Panc1 (cell line): ENCODE data around the gene WNT2. TPM values are rescaled to one million over a fixed set of nuclear protein-coding genes. Genes with fewer than 3 reads are reported as not detected.

Experiments
- ATAC-seq: fragments of 200-7000 bp; cut with Tn5 transposase; 2 replicates; pipeline ENCODE4 v1.9.1; 2020; ENCODE audit warnings: mild to moderate bottlenecking, moderate library complexity
- BruUV-seq: library from RNA; stranded (reverse); fragments of 400-500 nt; replicated peaks from 2 replicates; lab custom pipeline; 2021; lab: Mats Ljungman, UMichigan
- CTCF ChIA-PET: fragments of 300-600 bp; sonication (Branson Sonifier 250); formaldehyde crosslinking; loops from one replicate; lab custom pipeline; 2022; ENCODE audit warnings: antibody characterized with exemption; lab: Charles Lee
- POLR2A ChIA-PET: fragments of 300-600 bp; sonication (Branson Sonifier 250); formaldehyde crosslinking; loops from one replicate; lab custom pipeline; 2022; ENCODE audit warnings: antibody characterized with exemption; lab: Charles Lee
- DNase-seq: peaks from one replicate; pipeline ENCODE4 v3.0.0-alpha.2; 2010; ENCODE audit warnings: low read depth, low spot score
- H3K27ac ChIP-seq: 2 replicates; pipeline ENCODE4 v1.5.1; 2011; ENCODE audit warnings: mild to moderate bottlenecking, low read length, inconsistent platforms
- H3K27me3 ChIP-seq: fragments of 200-500 bp; sonication (Bioruptor generic); 2 replicates; pipeline ENCODE4 v1.6.0; 2014; ENCODE audit warnings: low read length, inconsistent platforms; ENCODE audit not compliant: control insufficient read depth, insufficient read depth
- H3K36me3 ChIP-seq: fragments of 200-500 bp; sonication (Bioruptor generic); 2 replicates; pipeline ENCODE4 v1.5.1; 2014; ENCODE audit warnings: inconsistent platforms, mild to moderate bottlenecking, low read length, moderate library complexity; ENCODE audit not compliant: control insufficient read depth, insufficient read depth
- H3K4me1 ChIP-seq: 2 replicates; pipeline ENCODE4 v1.5.1; 2011; ENCODE audit warnings: inconsistent platforms, mild to moderate bottlenecking, low read length, moderate library complexity; ENCODE audit not compliant: control insufficient read depth, insufficient read depth
- H3K4me3 ChIP-seq, 2 experiments: 2 replicates each; pipeline ENCODE4 v1.5.1; 2011 to 2012; ENCODE audit warnings: low read depth in 2 of 2, low read length in 2 of 2, mild to moderate bottlenecking in 2 of 2, inconsistent platforms in 1 of 2, moderate library complexity in 1 of 2
- H3K9me3 ChIP-seq: fragments of 200-500 bp; sonication (Bioruptor generic); 2 replicates; pipeline ENCODE4 v1.5.1; 2014; ENCODE audit warnings: low read depth, mild to moderate bottlenecking, inconsistent platforms, low read length, moderate library complexity; ENCODE audit not compliant: control insufficient read depth, insufficient read depth
- CTCF ChIP-seq: fragments of 450-650 bp; IDR thresholded peaks from 2 replicates; pipeline ENCODE4 v1.5.1; 2017; ENCODE audit warnings: mild to moderate bottlenecking
- POLR2AphosphoS5 ChIP-seq: IDR thresholded peaks from 2 replicates; pipeline ENCODE4 v1.6.1; 2012; ENCODE audit warnings: mild to moderate bottlenecking, low read depth, low read length, moderate library complexity
- REST ChIP-seq, 2 experiments: IDR thresholded peaks; 2 replicates each; pipeline ENCODE4 v1.6.1; 2011 to 2012; ENCODE audit warnings: low read depth in 2 of 2, control low read depth in 1 of 2, low read length in 1 of 2, mild to moderate bottlenecking in 1 of 2, moderate library complexity in 1 of 2; ENCODE audit not compliant: insufficient read depth in 1 of 2
- SIN3A ChIP-seq: IDR thresholded peaks from 2 replicates; pipeline ENCODE4 v1.6.1; 2012; ENCODE audit warnings: low read depth, mild to moderate bottlenecking, low read length, moderate library complexity, borderline replicate concordance; ENCODE audit not compliant: insufficient read depth
- TCF7L2 ChIP-seq: IDR thresholded peaks from 2 replicates; pipeline ENCODE4 v1.6.1; 2011; ENCODE audit warnings: mild to moderate bottlenecking, low read depth, low read length, inconsistent platforms
- in situ Hi-C: cut with HindIII; loops from 2 replicates; pipeline ENCODE4 v1.10.0; 2016; ENCODE audit warnings: low sequenced_read_pairs, low pct_unique_long_range_greater_than_20kb
- intact Hi-C: fragments of 100-400 bp; cut with micrococcal nuclease; formaldehyde crosslinking; loops from one replicate; pipeline ENCODE4 v1.10.0; 2022; ENCODE audit not compliant: unreplicated experiment
- total RNA-seq: library from RNA; stranded (reverse); gene quantifications from one replicate; pipeline ENCODE4 v1.2.1, GENCODE V29; 2021; ENCODE audit not compliant: unreplicated experiment

WNT2 gene
- total RNA-seq, 1 experiment from 2014 or later: not detected

GRCh38 chr7:117241088-117241487, 81.8 kb downstream of the WNT2 start:
- Histone ChIP-seq H3K27ac (no peak overlapping the region), H3K4me3 (no peak overlapping the region), H3K27me3 (peaks cover 2% of the 10 kb centered on the region), H3K9me3 (no peaks in the 10 kb centered on the region), H3K36me3 (no peaks in the 10 kb centered on the region), H3K4me1 (no peaks in the 10 kb centered on the region)
- ChIA-PET POLR2A (no interaction called here), CTCF (no interaction called here)
- in situ Hi-C loops: no loop called here
- TF ChIP-seq TCF7L2 (no peak), CTCF (no peak), REST (IDR thresholded peaks at IDR 0.05; ENCODE audit: insufficient read depth in 1 of 2, low read depth in 2 of 2, low read length in 1 of 2) (no peak), SIN3A (no peak), POLR2AphosphoS5 (no peak)
- ATAC-seq (no peak), DNase-seq (no peak)
- BruUV-seq: no TSS peak
- intact Hi-C loops: no loop called here

- no peak for DNase-seq
- Histone ChIP-seq H3K4me1 (no peaks in the 10 kb centered on the region), H3K9me3 (no peaks in the 10 kb centered on the region), H3K27me3 (peaks cover 2% of the 10 kb centered on the region), H3K4me3 (no peak overlapping the region), H3K36me3 (no peaks in the 10 kb centered on the region), H3K27ac (no peak overlapping the region)
- POLR2A ChIA-PET: no interaction called here
- in situ Hi-C loops: no loop called here
- TF ChIP-seq SIN3A (no peak), TCF7L2 (no peak), CTCF (no peak)
- intact Hi-C loops: no loop called here
- no peak for ATAC-seq
- BruUV-seq: no TSS peak
- CTCF ChIA-PET: no interaction called here
Observed at GRCh38 chr7:117238937-117239336, 83.9 kb downstream of the WNT2 start.

- no peaks in the 10 kb centered on the region for H3K4me1 ChIP-seq
- no peaks in the 10 kb centered on the region for H3K9me3 ChIP-seq
- H3K27ac ChIP-seq: no peak overlapping the region
- intact Hi-C loops (no loop called here), in situ Hi-C loops (no loop called here)
- ChIA-PET POLR2A (no interaction called here), CTCF (no interaction called here)
- H3K27me3 ChIP-seq: peaks cover 2% of the 10 kb centered on the region
- DNase-seq: no peak
- no peak for TF ChIP-seq POLR2AphosphoS5
- no peak for TF ChIP-seq SIN3A
- TF ChIP-seq TCF7L2: no peak
- TF ChIP-seq REST (IDR thresholded peaks at IDR 0.05; ENCODE audit: insufficient read depth in 1 of 2, low read depth in 2 of 2, low read length in 1 of 2): no peak
- no peak for TF ChIP-seq CTCF
- ATAC-seq: no peak
- no peaks in the 10 kb centered on the region for H3K36me3 ChIP-seq
- no TSS peak for BruUV-seq
- no peak overlapping the region for H3K4me3 ChIP-seq
Observed at GRCh38 chr7:117238472-117238871, 84.4 kb downstream of the WNT2 start.
